CD4-positive, alpha-beta T cell treated with Interleukin-4 for 1 hour (primary cell): ENCODE results near the gene FBXO11.

Experiments
- DNase-seq, 2 donors: peaks; one replicate each; pipeline ENCODE4 v3.0.0-alpha.2; 2020 to 2022

Gene FBXO11

DNA sequence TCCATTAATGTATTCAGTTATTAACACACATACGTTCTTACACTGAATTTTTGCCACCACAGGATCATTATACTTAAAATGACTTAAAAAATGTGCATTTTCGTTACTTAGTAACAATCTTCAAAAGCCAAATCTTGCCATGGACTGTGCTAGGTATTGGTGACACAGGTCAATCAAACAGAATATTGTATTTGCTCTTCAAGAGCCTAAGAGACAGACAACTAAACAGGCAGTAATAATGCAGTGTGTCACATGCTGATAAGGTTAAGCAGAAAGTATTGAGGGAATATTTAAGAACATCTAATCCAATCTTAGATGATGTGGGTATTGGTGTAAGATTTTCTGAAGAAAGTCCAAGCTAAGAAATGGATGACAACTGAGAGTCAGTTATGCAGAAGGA lies 56.9 kb downstream of the FBXO11 start:
- no peak for DNase-seq

DNA sequence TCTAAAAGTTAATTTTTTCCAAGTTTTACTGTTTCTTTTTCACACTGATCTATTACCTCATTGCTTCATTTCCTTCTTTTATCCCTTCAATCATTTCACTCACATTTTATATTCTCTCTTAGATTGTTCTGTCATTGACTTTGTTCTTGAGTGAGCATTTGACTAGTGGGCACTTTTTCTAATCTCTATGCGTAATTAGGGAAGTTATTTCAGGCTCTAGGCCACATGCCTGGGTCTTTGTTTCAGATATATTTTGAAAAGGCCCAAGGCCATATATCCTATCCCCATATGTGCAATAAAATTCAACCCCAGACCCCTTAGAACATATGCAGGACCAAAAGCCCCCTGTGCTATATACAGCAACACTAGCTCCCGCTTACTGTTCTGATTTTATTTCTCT lies 62.1 kb downstream of the FBXO11 start:
- no peak for DNase-seq

DNA sequence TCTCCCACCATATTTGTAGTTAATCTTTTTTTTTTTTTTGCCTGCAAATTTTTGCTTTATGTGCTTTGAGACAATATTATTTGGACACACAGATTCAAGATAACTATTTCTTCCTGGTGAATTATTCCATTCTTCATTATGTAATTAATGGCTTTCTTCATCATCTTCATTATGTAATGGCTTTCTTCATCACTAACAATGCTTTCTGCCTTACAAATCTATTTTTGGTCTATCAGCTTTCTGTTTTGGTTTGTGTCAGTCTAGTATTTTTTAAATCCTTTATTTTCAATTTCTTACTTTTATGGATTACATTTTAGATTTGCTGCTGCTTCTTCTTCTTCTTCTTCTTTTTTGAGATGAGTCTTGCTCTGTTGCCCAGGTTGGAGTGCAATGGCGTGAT lies 62.9 kb downstream of the FBXO11 start:
- no peak for DNase-seq

DNA sequence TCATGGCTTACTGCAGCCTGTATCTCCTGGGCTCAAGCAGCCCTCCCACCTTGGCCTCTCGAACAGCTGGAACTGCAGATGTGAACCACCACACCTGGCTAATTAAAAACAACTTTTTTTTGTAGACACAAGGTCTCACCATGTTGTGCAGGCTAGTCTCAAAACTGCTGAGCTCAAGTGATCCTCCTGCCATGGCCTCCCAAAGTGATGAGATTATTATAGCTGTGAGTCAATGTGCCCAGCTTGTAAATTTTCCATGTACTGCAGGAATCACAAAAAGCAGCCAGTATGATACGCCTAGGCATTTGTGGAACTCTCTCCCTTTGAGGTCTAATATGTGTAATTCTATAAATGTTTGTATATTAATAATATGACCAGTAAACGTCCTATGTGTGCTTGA lies 63.5 kb downstream of the FBXO11 start:
- DNase-seq: no peak

- DNase-seq: no peak
Measured at GRCh38 chr2:47838686-47839085, 67.6 kb downstream of the FBXO11 start.

DNA sequence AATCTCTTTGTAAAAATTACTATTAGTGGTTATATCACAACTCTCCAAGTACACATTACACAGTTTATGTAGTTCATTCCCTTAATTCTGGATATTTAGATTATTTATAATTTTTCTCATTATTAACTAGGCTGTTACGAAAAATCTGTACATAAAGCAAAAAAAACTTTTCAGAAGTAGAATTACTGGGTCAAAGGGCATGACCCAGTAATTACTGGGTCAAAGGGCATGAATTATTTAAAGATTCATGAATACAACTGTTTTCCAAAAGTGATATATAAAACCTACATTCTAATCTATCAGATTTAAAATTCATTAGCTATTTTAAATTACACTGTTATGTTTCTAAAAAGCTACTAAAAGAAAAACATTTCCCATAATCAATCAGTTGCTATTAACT lies 68.0 kb downstream of the FBXO11 start:
- DNase-seq: no peak

- no peak for DNase-seq
Measured at GRCh38 chr2:47833516-47833968, 72.8 kb downstream of the FBXO11 start.

GRCh38 chr2:47822518-47822917 lies 83.8 kb downstream of the FBXO11 start:
- DNase-seq: no peak

- DNase-seq: no peak
Measured at GRCh38 chr2:47819834-47820233, 86.5 kb downstream of the FBXO11 start.

DNA sequence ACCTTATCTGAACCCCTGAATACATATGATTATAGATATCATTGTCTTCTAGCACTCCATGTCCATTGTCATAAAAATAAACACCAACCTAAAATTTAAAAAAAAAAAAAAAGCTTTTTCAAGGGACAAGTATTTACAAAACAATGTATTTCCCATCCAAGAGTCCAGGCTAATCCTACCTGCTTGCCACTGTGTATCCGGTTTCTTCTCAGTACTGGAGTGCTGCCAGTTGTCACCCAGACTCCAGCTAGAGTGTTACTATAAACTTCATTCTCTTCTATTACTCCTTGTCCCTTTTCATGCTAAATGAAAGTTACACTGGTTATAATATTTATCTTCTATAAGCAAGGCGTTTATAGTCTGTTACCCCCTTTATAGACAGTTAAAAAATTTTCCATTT lies 87.5 kb downstream of the FBXO11 start:
- no peak for DNase-seq

DNA sequence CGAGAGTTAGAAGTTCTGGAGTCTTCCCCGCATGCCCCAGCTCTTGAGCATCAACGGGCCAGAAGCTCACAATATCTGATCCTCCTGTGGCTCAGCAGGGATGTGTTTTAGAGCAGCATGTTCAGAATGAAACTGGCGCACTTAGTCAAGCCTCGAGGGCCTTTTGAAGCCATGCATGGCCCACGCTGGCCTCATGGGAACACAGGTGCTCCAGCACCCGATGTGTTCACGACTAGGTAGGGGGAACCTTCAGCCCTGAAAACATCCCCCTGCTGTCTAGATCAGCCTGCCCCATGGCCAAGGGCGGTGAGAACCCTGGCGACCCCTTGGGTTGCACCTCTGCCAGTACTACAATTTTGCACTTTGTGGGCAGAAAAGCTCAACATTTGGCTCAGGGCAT lies 90.5 kb downstream of the FBXO11 start:
- no peak for DNase-seq

DNA sequence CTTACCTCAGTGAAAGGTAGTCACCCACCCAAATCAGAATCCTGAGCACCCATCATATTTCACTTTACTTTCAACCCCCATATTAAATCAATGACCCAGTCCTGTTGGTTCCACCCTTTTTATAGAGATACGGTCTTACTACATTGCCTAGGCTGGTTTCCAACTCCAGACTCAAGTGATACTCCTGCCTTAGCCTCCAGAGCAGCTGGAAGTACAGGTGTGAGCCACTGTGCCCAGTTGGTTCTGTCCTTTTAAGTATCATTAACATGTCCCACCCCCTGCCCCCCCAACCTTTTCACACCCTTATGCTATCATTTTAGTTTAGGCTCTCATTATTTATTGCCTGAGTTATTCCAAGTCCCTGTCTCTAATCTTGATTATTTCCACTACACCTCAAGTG lies 94.6 kb downstream of the FBXO11 start:
- DNase-seq: no peak

DNA sequence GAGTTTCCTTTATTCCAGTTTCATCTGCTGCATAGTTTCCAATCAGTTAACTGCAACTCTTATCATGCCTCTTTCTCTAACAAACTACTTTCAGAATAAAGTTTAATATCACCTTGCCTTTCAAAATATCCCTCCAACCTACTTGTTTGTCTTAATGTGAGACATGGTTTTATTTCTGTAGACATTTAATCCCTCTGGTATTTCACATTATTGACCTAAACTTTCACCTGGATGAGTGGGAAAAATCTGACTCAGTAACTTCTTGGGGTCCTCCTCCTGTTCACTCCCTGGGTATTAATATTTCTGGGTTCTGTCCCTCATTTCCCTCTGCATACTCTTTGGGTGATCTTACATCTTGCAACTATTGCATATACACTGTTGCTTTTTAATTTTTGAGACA lies 95.4 kb downstream of the FBXO11 start:
- DNase-seq: no peak

GRCh38 chr2:47809903-47810302 lies 96.4 kb downstream of the FBXO11 start:
- DNase-seq: no peak

GRCh38 chr2:47808614-47809013 lies 97.7 kb downstream of the FBXO11 start:
- DNase-seq: no peak

DNA sequence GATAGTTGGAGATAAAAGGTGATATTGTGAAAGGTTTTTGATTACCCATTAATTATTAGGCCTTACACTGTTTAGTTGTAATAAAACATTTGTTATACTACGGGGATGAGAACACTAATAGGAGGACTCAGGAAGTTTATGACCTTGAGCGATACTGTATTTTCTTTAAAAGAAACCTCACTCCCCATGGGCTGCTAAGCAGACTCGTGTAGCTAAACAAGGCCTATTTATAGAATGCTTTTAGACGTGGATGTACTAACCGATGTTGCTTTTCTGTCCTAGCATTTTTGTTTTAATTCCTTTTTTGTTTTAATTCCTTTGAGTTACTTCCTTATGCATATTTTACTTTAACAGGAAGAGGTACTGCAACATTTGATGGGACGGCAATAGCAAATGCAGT lies 100.4 kb downstream of the FBXO11 start:
- no peak for DNase-seq

DNA sequence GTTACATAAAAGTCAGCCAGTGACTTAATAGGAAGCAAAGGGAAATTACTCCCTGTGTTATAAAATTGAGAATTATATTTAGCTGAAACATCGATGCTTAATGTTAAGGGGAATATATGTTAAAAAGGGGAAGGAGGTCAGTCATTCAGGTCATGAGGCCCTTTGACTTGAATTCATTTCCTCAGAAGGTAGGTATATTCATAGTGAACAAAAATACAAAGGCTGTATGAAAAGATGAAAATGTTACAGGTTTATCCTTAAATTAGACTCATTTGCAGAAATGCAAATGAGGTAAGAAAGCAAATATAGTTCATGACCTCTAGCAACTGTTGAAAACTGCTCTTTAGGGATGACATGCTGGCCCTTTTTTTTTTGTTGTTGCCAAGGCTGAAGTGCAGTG lies 102.5 kb downstream of the FBXO11 start:
- DNase-seq: no peak

DNA sequence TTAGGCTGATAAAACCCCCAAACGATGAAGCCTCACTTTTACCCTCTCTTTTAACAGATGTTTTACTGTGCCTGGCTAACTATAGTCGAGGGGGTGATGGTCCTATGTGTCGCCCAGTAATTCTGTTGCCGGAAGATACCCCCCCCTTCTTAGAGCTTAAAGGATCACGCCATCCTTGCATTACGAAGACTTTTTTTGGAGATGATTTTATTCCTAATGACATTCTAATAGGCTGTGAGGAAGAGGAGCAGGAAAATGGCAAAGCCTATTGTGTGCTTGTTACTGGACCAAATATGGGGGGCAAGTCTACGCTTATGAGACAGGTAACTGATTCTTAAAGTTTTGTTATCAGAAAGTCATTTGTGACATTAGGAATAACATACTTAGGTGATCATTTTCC lies 102.9 kb downstream of the FBXO11 start:
- no peak for DNase-seq

GRCh38 chr2:47801118-47801517 lies 105.2 kb downstream of the FBXO11 start:
- DNase-seq: no peak

GRCh38 chr2:47799031-47799609 lies 107.2 kb downstream of the FBXO11 start:
- DNase-seq: no peak

- DNase-seq: peak in 1 of 2 donors; percentile 17
Measured at GRCh38 chr2:47798631-47799030, 107.7 kb downstream of the FBXO11 start.

DNA sequence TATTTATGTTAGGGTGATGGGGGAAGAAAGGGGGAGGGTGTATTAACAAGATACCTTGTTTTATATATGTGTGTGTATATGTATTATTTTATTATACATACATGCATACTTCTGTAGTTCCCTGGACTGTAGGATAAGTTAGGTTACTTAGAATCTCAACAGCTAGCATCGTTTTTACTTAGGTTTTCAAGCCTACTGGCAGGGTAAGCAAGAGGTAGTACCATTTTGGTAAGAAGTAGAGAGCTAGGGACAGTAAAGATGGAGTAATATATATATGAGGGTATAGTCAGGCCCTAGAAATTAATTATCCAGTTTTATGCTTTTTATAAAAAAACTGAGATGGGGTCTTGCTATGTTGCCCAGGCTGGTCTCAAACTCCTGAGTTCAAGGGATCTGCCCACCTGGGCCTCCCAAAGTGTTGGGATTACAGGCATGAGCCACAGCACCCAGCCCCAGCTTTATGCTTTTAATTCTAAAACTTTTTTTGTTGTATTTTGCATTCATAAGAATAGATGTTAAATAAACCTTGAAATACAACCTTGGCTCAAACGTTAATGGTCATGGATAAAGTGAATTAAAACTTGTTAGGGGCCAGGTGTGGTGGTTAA lies 110.1 kb downstream of the FBXO11 start:
- DNase-seq: no peak

DNA sequence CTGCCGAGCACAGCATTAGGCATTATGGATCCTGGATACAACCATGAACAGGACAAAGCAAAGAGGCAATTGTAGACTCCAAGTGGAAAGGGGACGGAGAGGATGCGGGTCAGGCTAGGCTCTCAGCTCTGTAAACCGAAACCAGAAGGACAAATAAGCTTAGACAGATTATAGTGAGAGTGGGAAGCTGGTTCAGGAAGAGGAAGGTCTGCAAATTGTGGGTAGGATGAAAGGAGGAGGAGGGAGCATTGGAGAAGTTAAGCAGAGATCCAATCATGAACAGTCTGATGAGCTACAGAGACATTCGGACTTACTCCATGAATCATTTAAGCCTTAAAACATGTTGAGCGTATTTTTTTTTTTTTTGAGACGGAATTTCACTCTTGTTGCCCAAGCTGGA lies 120.3 kb downstream of the FBXO11 start:
- no peak for DNase-seq

- DNase-seq: no peak
Measured at GRCh38 chr2:47784352-47784851, 121.9 kb downstream of the FBXO11 start.
